Liver (tissue), 9 donors: Measurements from ENCODE around the gene TMEM109. TPM values are rescaled to one million over a fixed set of nuclear protein-coding genes. Genes with fewer than 3 reads are reported as not detected.

Experiments
- DNase-seq: peaks from one replicate; pipeline ENCODE4 v3.0.0-alpha.2; 2017; ENCODE audit warnings: low spot score
- H3K27ac ChIP-seq, 2 donors: one replicate each; pipeline ENCODE4 v1.7.0; 2013; ENCODE audit warnings: inconsistent platforms in 2 of 2, low read length in 2 of 2, control low read depth in 1 of 2, low read depth in 1 of 2, mild to moderate bottlenecking in 1 of 2
- H3K27me3 ChIP-seq, 4 donors: one replicate each; pipeline versions ENCODE4 v1.6.1 to v1.7.0; 2013; ENCODE audit warnings: low read length in 3 of 4, inconsistent platforms in 1 of 4, mild to moderate bottlenecking in 1 of 4, moderate library complexity in 1 of 4; ENCODE audit not compliant: control insufficient read depth in 4 of 4, insufficient read depth in 4 of 4
- H3K36me3 ChIP-seq, 4 donors: one replicate each; pipeline versions ENCODE4 v1.6.1 to v1.7.0; 2013; ENCODE audit warnings: low read length in 3 of 4, mild to moderate bottlenecking in 3 of 4, low read depth in 1 of 4, moderate library complexity in 1 of 4; ENCODE audit not compliant: control insufficient read depth in 4 of 4, insufficient read depth in 3 of 4
- H3K4me1 ChIP-seq, 4 donors: one replicate each; pipeline versions ENCODE4 v1.6.1 to v1.7.0; 2013; ENCODE audit warnings: low read length in 3 of 4, mild to moderate bottlenecking in 3 of 4, moderate library complexity in 1 of 4; ENCODE audit not compliant: control insufficient read depth in 4 of 4, insufficient read depth in 4 of 4
- H3K4me3 ChIP-seq, 3 donors: one replicate each; pipeline versions ENCODE4 v1.6.1 to v1.7.0; 2013; ENCODE audit warnings: low read length in 3 of 3, control low read depth in 1 of 3, low read depth in 1 of 3, mild to moderate bottlenecking in 1 of 3
- H3K9ac ChIP-seq, 2 donors: one replicate each; pipeline ENCODE4 v1.7.0; 2013; ENCODE audit warnings: low read length in 2 of 2, mild to moderate bottlenecking in 2 of 2, moderate library complexity in 2 of 2, control low read depth in 1 of 2, low read depth in 1 of 2
- H3K9me3 ChIP-seq, 4 donors: one replicate each; pipeline versions ENCODE4 v1.6.1 to v1.7.0; 2013; ENCODE audit warnings: low read length in 3 of 4; ENCODE audit not compliant: control insufficient read depth in 4 of 4
- ATF3 ChIP-seq: IDR thresholded peaks from 2 replicates; pipeline ENCODE4 v1.6.1; 2016; ENCODE audit warnings: antibody characterized with exemption
- CTCF ChIP-seq: fragments of 150-350 bp; IDR thresholded peaks from 2 replicates; pipeline ENCODE4 v1.5.1; 2017; ENCODE audit warnings: improper control_type of control experiment, low read depth, low read length; ENCODE audit not compliant: missing input control
- EGR1 ChIP-seq, 2 donors: IDR thresholded peaks; 2 replicates each; pipeline ENCODE4 v1.6.1; 2016 to 2018; ENCODE audit warnings: antibody characterized with exemption in 2 of 2, low read depth in 2 of 2
- FOXA1 ChIP-seq: IDR thresholded peaks from 2 replicates; pipeline ENCODE4 v1.6.1; 2016; ENCODE audit warnings: antibody characterized with exemption
- FOXA2 ChIP-seq: IDR thresholded peaks from 2 replicates; pipeline ENCODE4 v1.6.1; 2016; ENCODE audit warnings: antibody characterized with exemption
- GABPA ChIP-seq, 2 donors: IDR thresholded peaks in 1 of 2; conservative IDR thresholded peaks in 1 of 2; 2 replicates each; pipeline ENCODE4 v1.6.1; 2016; ENCODE audit warnings: antibody characterized with exemption in 2 of 2, mild to moderate bottlenecking in 1 of 2, moderate library complexity in 1 of 2
- HNF4A ChIP-seq, 2 donors: conservative IDR thresholded peaks; 2 replicates each; pipeline ENCODE4 v1.6.1; 2016; ENCODE audit warnings: antibody characterized with exemption in 2 of 2, mild to moderate bottlenecking in 2 of 2
- JUND ChIP-seq, 2 donors: IDR thresholded peaks; 2 replicates each; pipeline ENCODE4 v1.6.1; 2016; ENCODE audit warnings: antibody characterized with exemption in 2 of 2
- MAX ChIP-seq: IDR thresholded peaks from 2 replicates; pipeline ENCODE4 v1.6.1; 2016; ENCODE audit warnings: antibody characterized with exemption
- NR2F2 ChIP-seq: IDR thresholded peaks from 2 replicates; pipeline ENCODE4 v1.6.1; 2016; ENCODE audit warnings: antibody characterized with exemption
- RAD21 ChIP-seq, 2 donors: IDR thresholded peaks; 2 replicates each; pipeline ENCODE4 v1.6.1; 2016; ENCODE audit warnings: antibody characterized with exemption in 2 of 2, mild to moderate bottlenecking in 2 of 2
- REST ChIP-seq: IDR thresholded peaks from 2 replicates; pipeline ENCODE4 v1.6.1; 2016; ENCODE audit warnings: antibody characterized with exemption, mild to moderate bottlenecking
- RXRA ChIP-seq, 2 donors: IDR thresholded peaks; 2 replicates each; pipeline ENCODE4 v1.6.1; 2017 to 2018; ENCODE audit warnings: antibody characterized with exemption in 2 of 2, mild to moderate bottlenecking in 1 of 2
- SP1 ChIP-seq: IDR thresholded peaks from 2 replicates; pipeline ENCODE4 v1.6.1; 2018; ENCODE audit warnings: antibody characterized with exemption, mild to moderate bottlenecking
- TAF1 ChIP-seq: conservative IDR thresholded peaks from 2 replicates; pipeline ENCODE4 v1.6.1; 2016; ENCODE audit warnings: antibody characterized with exemption, mild to moderate bottlenecking
- YY1 ChIP-seq: IDR thresholded peaks from 2 replicates; pipeline ENCODE4 v1.6.1; 2016; ENCODE audit warnings: antibody characterized with exemption, mild to moderate bottlenecking
- ZBTB33 ChIP-seq: IDR thresholded peaks from 2 replicates; pipeline ENCODE4 v1.6.1; 2016; ENCODE audit warnings: antibody characterized with exemption
- WGBS: extraction: QIAGEN DNeasy Blood & Tissue Kit; methylation state at CpG from one replicate; pipeline ENCODE4 v1.1.7; 2013; 5-methylcytosine and 5-hydroxymethylcytosine counted together
- polyA plus RNA-seq, 2 donors: library from polyadenylated mRNA; stranded (reverse) in 1 of 2; unstranded in 1 of 2; fragments of 200-250 nt in 1 of 2; fragments of >200 nt in 1 of 2; fragmentation: Nextera tagmentation in 1 of 2; extraction: Ambion mirVana in 1 of 2; gene quantifications; one replicate each; pipeline versions ENCODE4 v1.2.1 to v1.2.3, GENCODE V29; 2013 to 2015
- total RNA-seq, 2 donors: library from RNA; depleted of rRNA; stranded (reverse); fragments of >200 nt; gene quantifications; one replicate each; pipeline ENCODE4 v1.2.3, GENCODE V29; 2014
- donor health status: healthy.
- donor health status: healthy.
- donor health status: healthy.
- donor health status: healthy.
- donor health status: healthy.

TMEM109 gene
- total and polyA plus RNA-seq, 4 donors, result 20.6 to 40.3 (median 30.6) TPM

GRCh38 chr11:60947700-60948099 is 33.7 kb downstream of the TMEM109 start:
- 59% methylated on average over 2 of the region's 2 CpGs for WGBS
- peaks cover 5 to 21% (median 13%) of the 10 kb centered on the region in 4 donors for H3K4me1 ChIP-seq
- no peak overlapping the region for H3K9ac ChIP-seq

More at GRCh38 chr11:60947700-60948099, 33.7 kb downstream of the TMEM109 start:
- no peak for DNase-seq
- H3K9me3 ChIP-seq, result no peaks in the 10 kb centered on the region
- no peak overlapping the region for H3K27ac ChIP-seq
- TF ChIP-seq RAD21 (IDR thresholded peaks at IDR 0.05), result no peak
- no peak for TF ChIP-seq YY1
- no peak for TF ChIP-seq SP1
- TF ChIP-seq GABPA (IDR thresholded peaks at IDR 0.05 in 1 of 2, conservative IDR thresholded peaks at IDR 0.05 in 1 of 2), result no peak
- no peak for TF ChIP-seq CTCF
- TF ChIP-seq ATF3, result no peak
- no peak for TF ChIP-seq JUND (IDR thresholded peaks at IDR 0.05)
- no peak for TF ChIP-seq REST
- no peak for TF ChIP-seq FOXA2
- TF ChIP-seq FOXA1, result no peak
- TF ChIP-seq ZBTB33, result no peak
- no peak for TF ChIP-seq RXRA (IDR thresholded peaks at IDR 0.05)
- no peak for TF ChIP-seq EGR1 (IDR thresholded peaks at IDR 0.05; ENCODE audit: low read depth in 2 of 2)
- no peak for TF ChIP-seq MAX
- TF ChIP-seq TAF1, result no peak
- no peak for TF ChIP-seq HNF4A (conservative IDR thresholded peaks at IDR 0.05)
- no peak for TF ChIP-seq NR2F2
- no peaks in the 10 kb centered on the region for H3K27me3 ChIP-seq
- peaks cover 0 to 11% (median 2%) of the 10 kb centered on the region in 4 donors for H3K36me3 ChIP-seq
- H3K4me3 ChIP-seq, result no peak overlapping the region
